ENCODE data around the gene HIGD2A. TPM values are rescaled to one million over a fixed set of nuclear protein-coding genes. Genes with fewer than 3 reads are reported as not detected.

HIGD2A gene
- total and polyA plus RNA-seq, 2 of the 13 experiments (the other 11 are each of a cell fraction or from before 2014, with no cell fraction given) = 89.2 to 146 TPM

DNA sequence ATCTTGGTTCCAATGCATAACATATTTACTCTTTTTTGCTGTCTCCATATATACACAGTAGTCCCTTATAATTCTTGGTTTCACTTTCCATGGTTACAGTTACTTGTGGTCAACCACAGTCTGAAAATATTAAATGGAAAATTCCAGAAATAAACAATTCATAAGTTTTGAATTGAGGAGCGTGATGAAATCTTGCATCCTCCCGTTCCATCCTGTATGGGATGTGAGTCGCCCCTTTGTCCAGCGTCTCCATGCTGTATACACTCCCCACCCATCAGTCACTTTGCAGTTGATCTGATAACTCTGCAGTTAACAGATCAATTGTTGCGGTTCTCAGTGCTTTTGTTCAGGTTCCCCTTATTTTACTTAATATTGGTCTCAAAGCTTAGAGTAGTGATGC is 48.1 kb downstream of the HIGD2A start (continued):
- TF ChIP-seq POGK (CRISPR knock-in tag; conservative IDR thresholded peaks at IDR 0.05) = no peak
- TF ChIP-seq, protein P1, sequence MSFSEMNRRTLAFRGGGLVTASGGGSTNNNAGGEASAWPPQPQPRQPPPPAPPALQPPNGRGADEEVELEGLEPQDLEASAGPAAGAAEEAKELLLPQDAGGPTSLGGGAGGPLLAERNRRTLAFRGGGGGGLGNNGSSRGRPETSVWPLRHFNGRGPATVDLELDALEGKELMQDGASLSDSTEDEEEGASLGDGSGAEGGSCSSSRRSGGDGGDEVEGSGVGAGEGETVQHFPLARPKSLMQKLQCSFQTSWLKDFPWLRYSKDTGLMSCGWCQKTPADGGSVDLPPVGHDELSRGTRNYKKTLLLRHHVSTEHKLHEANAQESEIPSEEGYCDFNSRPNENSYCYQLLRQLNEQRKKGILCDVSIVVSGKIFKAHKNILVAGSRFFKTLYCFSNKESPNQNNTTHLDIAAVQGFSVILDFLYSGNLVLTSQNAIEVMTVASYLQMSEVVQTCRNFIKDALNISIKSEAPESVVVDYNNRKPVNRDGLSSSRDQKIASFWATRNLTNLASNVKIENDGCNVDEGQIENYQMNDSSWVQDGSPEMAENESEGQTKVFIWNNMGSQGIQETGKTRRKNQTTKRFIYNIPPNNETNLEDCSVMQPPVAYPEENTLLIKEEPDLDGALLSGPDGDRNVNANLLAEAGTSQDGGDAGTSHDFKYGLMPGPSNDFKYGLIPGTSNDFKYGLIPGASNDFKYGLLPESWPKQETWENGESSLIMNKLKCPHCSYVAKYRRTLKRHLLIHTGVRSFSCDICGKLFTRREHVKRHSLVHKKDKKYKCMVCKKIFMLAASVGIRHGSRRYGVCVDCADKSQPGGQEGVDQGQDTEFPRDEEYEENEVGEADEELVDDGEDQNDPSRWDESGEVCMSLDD (CRISPR knock-in tag; IDR thresholded peaks at IDR 0.05; ENCODE audit: borderline replicate concordance) = no peak
- TF ChIP-seq ZBTB4 (CRISPR knock-in tag; IDR thresholded peaks at IDR 0.05; ENCODE audit: borderline replicate concordance) = no peak
- no peak for TF ChIP-seq SRY (CRISPR knock-in tag; IDR thresholded peaks at IDR 0.05)
- TF ChIP-seq, protein P2, sequence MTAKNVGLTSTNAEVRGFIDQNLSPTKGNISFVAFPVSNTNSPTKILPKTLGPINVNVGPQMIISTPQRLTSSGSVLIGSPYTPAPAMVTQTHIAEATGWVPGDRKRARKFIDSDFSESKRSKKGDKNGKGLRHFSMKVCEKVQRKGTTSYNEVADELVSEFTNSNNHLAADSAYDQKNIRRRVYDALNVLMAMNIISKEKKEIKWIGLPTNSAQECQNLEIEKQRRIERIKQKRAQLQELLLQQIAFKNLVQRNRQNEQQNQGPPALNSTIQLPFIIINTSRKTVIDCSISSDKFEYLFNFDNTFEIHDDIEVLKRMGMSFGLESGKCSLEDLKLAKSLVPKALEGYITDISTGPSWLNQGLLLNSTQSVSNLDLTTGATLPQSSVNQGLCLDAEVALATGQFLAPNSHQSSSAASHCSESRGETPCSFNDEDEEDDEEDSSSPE (CRISPR knock-in tag; IDR thresholded peaks at IDR 0.05) = no peak
- TF ChIP-seq CENPT (CRISPR knock-in tag; IDR thresholded peaks at IDR 0.05; ENCODE audit: low read depth) = no peak
- TF ChIP-seq MAFG (CRISPR knock-in tag; IDR thresholded peaks at IDR 0.05) = no peak
- TF ChIP-seq ZBTB7B (CRISPR knock-in tag; IDR thresholded peaks at IDR 0.05) = no peak
- TF ChIP-seq, protein P3, sequence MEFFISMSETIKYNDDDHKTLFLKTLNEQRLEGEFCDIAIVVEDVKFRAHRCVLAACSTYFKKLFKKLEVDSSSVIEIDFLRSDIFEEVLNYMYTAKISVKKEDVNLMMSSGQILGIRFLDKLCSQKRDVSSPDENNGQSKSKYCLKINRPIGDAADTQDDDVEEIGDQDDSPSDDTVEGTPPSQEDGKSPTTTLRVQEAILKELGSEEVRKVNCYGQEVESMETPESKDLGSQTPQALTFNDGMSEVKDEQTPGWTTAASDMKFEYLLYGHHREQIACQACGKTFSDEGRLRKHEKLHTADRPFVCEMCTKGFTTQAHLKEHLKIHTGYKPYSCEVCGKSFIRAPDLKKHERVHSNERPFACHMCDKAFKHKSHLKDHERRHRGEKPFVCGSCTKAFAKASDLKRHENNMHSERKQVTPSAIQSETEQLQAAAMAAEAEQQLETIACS (CRISPR knock-in tag; IDR thresholded peaks at IDR 0.05) = no peak
- TF ChIP-seq SOX6 (IDR thresholded peaks at IDR 0.05) = no peak
- peak; percentile 70 for TF ChIP-seq SOX6 (CRISPR knock-in tag; IDR thresholded peaks at IDR 0.05)
- no peak for TF ChIP-seq ZNF841 (CRISPR knock-in tag; IDR thresholded peaks at IDR 0.05; ENCODE audit: borderline replicate concordance)
- TF ChIP-seq, protein P4, sequence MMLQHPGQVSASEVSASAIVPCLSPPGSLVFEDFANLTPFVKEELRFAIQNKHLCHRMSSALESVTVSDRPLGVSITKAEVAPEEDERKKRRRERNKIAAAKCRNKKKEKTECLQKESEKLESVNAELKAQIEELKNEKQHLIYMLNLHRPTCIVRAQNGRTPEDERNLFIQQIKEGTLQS (CRISPR knock-in tag; IDR thresholded peaks at IDR 0.05) = peak; percentile 32; the same call in 1 of the 2 replicates
- no peak for TF ChIP-seq ZNF121 (CRISPR knock-in tag; IDR thresholded peaks at IDR 0.05)
- TF ChIP-seq ZNF33B (CRISPR knock-in tag; IDR thresholded peaks at IDR 0.05) = no peak
- TF ChIP-seq GATAD2A (CRISPR knock-in tag; IDR thresholded peaks at IDR 0.05) = peak; percentile 36
- TF ChIP-seq ZNF225 (CRISPR knock-in tag; IDR thresholded peaks at IDR 0.05) = no peak
- peak; percentile 92 for TF ChIP-seq FOSL2 (CRISPR knock-in tag; IDR thresholded peaks at IDR 0.05)
- no peak for TF ChIP-seq MLLT10 (CRISPR knock-in tag; IDR thresholded peaks at IDR 0.05)
- TF ChIP-seq ZFP36L1 (CRISPR knock-in tag; IDR thresholded peaks at IDR 0.05) = no peak
- TF ChIP-seq KDM3A (CRISPR knock-in tag; IDR thresholded peaks at IDR 0.05; ENCODE audit: low read depth) = no peak
- no peak for TF ChIP-seq ZNF577 (CRISPR knock-in tag; IDR thresholded peaks at IDR 0.05; ENCODE audit: borderline replicate concordance, low read depth)

Measured in HepG2 (cell line).